H4 (cell line): ENCODE data around the gene PTPRE. TPM values are rescaled to one million over a fixed set of nuclear protein-coding genes. Genes with fewer than 3 reads are reported as not detected.
A peak's percentile ranks its signal among the peaks of the same experiment; 100 is the strongest.

Experiments
- DNase-seq: peaks from one replicate; pipeline ENCODE4 v3.0.0-alpha.2; 2015; ENCODE audit warnings: low spot score
- total RNA-seq: library from RNA; depleted of rRNA; stranded (reverse); fragments of >200 nt; shearing (Covaris generic); gene quantifications from 2 replicates; pipeline ENCODE4 v1.2.3, GENCODE V29; 2014

Gene PTPRE
- total RNA-seq, 1 experiment from 2014 or later: 3.5 TPM

- DNase-seq: no peak
Measured at GRCh38 chr10:127982601-127983000, 75.7 kb downstream of the PTPRE start.

- no peak for DNase-seq
Measured at GRCh38 chr10:127983344-127984100, 76.6 kb downstream of the PTPRE start.

DNA sequence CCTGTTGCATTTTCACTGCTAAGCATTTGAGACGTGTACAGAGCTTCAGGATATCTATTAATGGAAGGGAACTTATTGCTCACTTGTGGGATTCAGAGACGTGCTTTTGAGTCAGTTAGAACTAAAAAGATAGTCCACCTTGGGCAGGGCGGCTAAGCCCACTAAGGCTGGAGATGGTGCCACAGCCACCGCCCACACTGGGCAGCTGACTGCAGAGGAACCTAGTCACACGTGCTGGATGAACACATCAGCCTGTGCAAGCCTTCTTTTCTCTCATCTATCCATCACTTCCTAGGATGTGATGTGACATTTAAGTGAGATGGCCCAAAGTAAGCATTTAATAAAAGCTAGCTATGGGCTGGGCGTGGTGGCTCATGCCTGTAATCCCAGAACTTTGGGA is 78.0 kb downstream of the PTPRE start:
- DNase-seq: no peak

DNA sequence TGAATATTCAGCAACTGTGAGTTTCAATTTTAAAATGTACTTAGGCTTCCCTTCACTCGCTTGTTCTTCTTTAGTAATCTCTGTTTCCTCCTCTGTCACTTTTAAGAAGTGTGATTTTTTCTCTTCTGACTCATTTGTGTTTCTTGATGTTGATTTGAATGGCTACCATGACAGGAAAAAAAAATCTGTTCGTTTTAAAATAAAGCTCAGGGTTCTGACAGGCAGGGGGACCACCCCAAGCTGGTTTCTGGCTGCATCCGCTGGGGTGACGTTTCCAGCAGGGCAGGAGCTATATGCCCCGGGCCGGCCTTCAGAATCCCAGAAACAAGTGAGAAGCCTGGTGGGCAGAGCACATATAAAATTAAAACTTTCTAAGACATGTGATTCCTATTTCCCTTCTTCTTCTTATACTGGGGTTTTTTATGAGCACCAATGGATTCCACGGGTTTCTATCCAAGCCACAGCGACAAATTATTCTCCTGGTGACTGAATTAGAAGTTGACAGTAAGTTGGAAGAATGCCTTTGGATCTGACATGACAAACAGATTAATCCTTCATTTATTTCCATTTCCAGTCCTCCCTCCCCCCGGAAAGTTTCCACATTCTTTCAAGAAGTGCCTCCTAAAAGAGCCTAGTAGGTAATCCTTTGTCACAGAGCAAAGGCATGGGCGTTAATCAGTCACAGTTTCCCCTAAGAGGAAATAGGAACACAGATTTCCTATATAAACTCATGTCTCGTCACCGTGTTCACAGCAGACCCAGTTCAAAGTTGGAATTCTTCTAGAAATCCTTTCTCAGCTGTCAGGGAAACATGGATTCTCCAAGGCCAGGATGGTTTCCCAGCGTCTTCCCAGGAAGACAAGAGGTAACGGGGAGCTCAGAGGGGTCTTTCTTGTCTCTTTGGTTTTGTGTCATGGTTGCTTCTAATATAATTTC is 79.9 kb downstream of the PTPRE start:
- no peak for DNase-seq

- no peak for DNase-seq
Measured at GRCh38 chr10:127987467-127988380, 80.8 kb downstream of the PTPRE start.

DNA sequence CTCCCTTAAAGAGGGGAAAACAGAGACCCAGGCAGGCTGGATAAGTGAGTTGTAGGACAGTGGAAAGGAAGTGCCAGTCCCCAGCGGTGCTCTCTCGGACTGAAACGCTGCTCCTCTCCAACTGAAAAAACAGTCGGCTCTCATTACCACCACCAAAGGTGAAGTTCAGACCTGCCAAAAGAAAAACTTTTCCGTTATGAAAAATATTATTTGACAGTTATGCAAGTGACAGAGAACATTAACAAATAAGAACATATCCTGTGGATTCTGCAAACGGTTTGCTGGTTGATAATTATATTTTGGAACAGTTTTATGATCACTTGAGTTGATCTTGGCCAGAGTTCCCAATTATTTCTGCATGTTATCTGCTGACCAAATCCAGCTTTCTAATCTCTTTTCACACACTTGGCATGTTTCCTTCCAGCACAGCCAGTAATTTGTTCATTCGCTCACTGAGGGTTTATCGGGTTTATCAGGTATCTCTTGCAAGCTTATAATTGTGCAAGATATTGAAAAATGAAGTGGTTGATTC is 82.6 kb downstream of the PTPRE start:
- no peak for DNase-seq

DNA sequence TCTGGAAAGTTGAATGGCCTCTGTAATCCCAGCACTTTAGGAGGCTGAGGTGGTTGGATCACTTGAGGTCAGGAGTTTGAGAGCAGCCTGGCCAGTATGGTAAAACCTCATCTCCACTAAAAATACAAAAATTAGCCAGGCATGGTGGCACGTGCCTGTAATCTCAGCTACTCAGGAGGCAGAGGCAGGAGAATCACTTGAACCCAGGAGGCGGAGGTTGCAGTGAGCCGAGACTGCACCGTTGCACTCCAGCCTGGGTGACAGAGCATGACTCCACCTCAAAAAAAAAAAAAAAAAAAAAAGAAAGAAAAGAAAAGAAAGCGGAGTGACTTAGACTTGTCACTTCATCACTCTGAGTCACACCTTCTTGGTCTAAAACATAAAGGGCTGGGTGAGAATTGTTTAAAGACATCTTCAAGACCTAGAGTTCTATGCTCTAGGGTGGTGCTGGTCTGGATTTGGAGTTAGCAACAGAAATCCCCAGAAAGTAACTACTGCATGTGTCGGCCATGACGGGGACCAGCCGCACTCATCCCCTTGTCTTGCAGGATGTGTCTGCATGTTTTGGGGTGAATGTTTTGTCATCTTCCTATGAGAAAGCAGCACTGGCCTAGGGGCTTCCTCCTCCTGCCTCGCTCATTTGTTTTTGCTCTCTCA is 83.4 kb downstream of the PTPRE start:
- peak; percentile 42 for DNase-seq

DNA sequence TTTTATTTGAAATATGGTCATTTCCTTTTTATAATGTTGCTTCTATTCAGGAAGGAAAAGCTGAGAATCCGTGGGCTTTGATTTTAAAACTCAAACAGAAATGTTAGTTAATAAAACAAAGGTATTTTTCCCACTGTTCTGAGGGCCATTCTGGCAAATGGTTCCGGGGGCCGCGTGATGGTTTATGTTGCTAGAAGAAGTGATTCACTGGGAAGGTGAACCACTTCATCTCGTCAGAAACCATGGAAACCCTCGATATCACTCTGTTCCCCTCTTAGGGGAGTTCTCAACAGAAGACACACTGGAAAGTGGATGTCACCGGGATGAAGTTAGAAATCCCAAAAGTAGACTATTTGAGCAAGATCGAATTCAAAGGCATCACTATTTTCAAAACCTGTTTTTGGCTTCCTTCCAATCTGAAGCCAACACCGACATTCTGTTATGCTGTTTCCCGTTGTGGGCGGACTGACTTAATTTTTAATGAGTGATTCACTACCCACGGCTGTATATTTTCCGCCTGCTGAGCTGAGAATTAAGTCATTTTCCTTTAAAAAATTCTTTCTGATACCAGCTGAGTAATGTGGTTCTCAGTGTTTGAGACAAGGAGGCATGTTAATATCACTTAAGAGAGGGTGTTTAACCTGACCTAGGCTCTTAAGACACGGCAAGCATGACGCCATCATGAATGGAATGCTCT is 84.1 kb downstream of the PTPRE start:
- peak; percentile 82 for DNase-seq

GRCh38 chr10:127991543-127992255 is 84.8 kb downstream of the PTPRE start:
- DNase-seq: peak; percentile 15

GRCh38 chr10:127992376-127992775 is 85.5 kb downstream of the PTPRE start:
- DNase-seq: no peak

- DNase-seq: no peak
Measured at GRCh38 chr10:127993056-127993690, 86.3 kb downstream of the PTPRE start.

DNA sequence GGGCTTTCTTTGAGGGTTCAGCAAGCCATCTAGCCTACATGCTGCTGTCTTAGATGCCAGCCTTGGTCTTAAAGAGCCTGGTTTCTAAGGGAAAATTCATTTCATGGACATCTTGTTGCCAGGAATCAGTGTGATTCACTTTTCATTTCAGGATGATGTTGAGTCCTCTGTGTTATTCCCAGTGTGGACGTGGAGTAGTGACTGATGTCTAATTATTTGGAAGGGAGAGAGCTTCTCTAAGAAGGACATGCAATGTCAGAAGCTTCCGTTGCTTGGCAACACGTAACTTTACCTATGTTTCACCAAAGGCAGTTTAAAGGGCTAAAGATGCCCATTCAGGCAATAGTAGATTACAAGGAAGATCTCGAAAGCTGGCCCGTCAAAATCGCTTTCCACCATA is 89.0 kb downstream of the PTPRE start:
- no peak for DNase-seq

DNA sequence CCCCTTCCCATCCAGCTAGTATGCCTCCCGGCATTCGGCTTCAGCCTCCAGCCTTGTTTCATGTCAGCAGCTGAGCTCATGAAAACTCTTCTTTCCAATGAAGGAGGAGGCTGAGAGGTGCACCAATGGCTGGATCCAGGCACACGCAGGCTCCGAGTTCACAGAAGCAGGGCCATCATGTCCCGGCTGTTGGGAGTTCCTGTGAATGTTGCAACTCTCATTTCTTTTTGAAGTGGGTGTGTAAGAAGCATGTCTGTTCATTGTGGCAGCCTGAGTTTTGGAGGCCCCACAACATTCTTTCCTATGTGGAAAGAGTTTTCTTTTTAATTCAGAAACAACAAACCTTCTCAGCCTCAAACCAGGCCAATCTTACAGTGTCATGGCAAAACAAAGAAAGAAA is 89.7 kb downstream of the PTPRE start:
- no peak for DNase-seq

DNA sequence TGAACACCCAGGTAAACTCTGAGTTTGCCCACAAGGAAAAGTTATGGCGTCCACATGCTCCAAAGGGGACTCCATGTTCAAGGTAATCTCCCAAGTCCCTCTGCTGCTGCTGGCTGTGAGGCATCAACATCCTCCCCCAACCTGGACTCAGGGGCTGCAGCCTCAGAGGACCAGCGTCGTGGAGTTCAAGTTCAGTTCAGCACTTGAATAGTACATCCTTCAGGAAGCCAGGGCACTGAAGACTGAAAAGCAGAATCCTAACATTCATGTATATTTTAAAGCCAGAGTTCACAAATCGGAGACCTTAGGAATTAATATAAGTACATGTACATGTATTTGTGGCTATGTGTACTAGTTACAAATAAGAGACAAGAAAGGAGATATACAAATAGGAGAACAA is 90.4 kb downstream of the PTPRE start:
- DNase-seq: no peak

DNA sequence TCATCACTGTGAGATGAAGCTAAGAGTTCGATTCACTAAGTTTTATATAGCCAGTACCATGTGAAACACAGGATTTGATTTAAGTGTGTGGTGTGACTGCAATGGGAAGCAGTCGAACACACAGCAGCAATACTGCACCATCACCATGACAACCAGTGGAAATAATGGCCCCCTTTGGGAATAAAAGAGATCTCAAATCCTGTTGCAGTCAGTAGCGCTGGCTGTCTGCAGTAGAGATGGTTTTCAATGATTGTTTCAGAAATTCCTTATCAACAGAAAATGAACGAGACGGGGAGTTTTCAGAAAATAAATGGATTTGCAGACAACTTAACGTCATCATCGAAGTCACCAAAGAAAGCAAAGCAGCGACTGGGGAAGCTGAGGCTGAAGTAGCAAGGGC is 91.0 kb downstream of the PTPRE start:
- DNase-seq: no peak

DNA sequence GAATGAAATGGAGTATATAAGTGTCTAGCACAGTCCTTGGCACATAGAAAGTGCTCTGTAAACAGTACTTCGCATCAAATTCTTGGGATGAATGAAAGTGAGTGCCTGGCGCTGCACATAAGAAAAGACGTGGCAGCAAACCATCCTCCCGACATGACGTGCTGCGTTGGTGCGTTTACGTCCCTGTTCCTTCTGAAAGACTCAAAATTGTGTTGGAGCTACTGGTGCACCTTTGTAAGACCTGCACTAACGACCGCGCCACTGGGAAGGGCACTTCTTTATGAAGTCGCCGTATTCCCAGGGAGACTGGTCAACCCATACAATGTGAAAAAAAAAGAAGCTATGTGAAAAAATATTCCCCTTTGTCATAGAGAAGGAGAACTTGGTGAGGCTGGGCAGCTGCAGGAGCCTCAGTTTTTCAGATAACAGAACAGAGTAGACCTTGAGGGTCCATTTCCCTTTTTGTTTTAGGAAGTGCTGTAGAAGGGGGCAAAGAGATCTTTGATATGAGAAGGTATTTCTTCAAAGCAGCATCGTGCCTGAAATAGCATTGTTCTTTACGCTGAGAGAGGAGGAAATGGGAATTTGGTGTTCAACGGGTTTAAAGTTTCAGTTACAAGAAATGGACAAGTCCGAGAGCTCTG is 91.7 kb downstream of the PTPRE start:
- DNase-seq: no peak

- no peak for DNase-seq
Measured at GRCh38 chr10:127999297-128000129, 92.6 kb downstream of the PTPRE start.
